SK-MEL-5 (cell line): Measurements from ENCODE around the gene C2CD2L. TPM values are rescaled to one million over a fixed set of nuclear protein-coding genes. Genes with fewer than 3 reads are reported as not detected.
"Not testable (repeated sequence)": the region's sequence is repeated elsewhere in the genome, so short reads cannot be mapped to it uniquely, and the experiment has no call there.

ENCODE experiments used
- DNase-seq: peaks from one replicate; pipeline ENCODE4 v3.0.0-alpha.2; 2016; ENCODE audit warnings: low read depth, low spot score
- in situ Hi-C: cut with HindIII; loops from 2 replicates; pipeline ENCODE4 v1.10.0; 2016; ENCODE audit warnings: low sequenced_read_pairs, high pct_unique_total_duplicates, low pct_unique_long_range_greater_than_20kb
- total RNA-seq: library from RNA; depleted of rRNA; stranded (reverse); fragments of >200 nt; shearing (Covaris generic); gene quantifications from 2 replicates; pipeline ENCODE4 v1.2.3, GENCODE V29; 2014; rRNA removed

The C2CD2L gene
- total RNA-seq, 1 experiment from 2014 or later = 5.6 TPM

DNA sequence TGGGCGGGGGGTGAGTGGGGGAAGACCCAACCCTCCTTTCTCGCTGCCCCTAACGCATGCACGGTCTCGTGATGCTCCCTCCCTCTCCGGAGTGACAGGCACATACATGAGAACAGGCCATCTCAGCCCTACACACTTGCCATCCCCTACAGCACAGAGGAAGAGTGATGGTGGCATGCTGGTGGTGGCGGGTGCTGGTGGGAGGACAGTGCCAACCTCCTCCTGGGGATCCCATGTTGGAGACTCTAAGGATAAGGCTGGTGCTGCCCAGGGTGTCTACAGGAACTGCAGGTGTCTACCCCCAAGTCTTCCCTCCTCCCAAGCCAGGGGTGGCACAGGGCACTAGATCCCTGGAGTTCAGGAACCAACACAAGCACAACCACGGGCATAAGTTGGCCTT is 54.7 kb downstream of the C2CD2L start:
- no peak for DNase-seq
- in situ Hi-C loops = no loop called here

DNA sequence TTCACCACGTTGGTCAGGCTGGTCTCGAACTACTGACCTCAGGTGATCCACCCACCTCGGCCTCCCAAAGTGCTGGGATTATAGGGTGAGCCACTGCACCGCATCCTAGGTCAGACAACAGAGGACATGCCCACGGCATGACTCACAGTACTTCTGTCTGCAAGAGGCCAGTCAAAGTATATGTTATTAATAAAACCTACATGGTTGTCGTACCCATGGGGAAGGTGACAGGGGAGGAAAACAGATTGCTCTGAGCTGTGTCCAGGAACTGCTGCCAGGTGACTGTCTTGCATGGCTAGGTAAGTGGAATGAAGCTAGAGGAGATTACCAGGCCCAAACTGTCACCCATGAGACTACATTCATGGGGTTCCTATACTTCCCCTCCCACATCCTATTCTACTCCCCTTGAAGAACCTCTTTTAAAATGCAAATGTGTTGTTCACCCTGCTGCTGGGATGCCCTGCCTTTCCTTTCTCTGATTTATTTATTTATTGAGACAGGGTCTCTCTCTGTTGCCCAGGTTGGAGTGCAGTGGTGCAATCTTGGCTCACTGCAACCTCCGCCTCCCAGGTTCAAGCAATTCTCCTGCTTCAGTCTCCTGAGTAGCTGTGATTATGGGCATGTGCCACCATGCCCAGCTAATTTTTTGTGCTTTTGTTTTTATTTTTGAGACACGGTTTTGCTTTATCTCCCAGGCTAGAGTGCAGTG is 59.4 kb downstream of the C2CD2L start:
- no peak for DNase-seq
- in situ Hi-C loops = no loop called here

DNA sequence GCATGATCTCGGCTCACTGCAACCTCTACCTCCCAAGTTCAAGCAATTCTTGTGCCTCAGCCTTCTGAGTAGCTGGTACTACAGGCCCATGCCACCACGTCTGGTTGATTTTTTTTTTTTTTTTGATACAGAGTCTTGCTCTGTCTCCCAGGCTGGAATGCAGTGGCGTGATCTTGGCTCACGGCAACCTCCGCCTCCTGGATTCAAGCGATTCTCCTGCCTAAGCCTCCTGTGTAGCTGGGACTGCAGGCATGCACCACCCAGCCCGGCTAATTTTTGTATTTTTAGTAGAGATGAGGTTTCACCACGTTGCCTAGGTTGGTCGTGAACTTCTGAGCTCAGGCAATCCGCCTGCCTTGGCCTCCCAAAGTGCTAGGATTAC is 59.9 kb downstream of the C2CD2L start:
- in situ Hi-C loops, DNase-seq: not testable (repeated sequence)

DNA sequence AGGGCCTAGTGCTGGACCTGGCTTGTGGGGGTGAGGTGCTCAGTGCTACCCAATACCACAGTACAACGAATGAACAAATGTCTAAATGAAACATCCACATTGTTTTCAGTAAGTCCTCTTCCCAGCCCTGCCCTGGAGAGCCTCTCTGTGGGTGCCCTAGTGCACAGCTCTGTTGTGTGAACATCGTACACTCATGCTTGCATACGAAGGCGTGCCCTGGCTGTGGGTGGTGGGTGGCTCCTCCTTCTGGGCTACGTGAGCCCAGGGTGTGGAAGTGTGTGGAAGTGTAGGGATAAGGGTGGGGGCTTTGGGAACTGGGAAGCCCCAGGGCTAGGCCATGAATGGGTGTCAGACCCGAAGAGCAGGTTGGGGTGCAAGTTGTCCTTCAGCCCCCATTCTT is 60.8 kb downstream of the C2CD2L start:
- in situ Hi-C loops = no loop called here
- no peak for DNase-seq

Other genes with a start within 250 kb of the C2CD2L start
- gene CXCR5, start 223.5 kb upstream of the C2CD2L start, total RNA-seq = not detected in 2 replicates
- gene BCL9L, start 181.4 kb upstream of the C2CD2L start, total RNA-seq = 2.9 and 6.0 TPM in 2 replicates
- not detected in 2 replicates for gene UPK2, start 151.0 kb upstream of the C2CD2L start, total RNA-seq
- gene FOXR1, start 135.6 kb upstream of the C2CD2L start, total RNA-seq = not detected in 2 replicates
- 8.2 and 9.1 TPM in 2 replicates for gene CENATAC, start 109.2 kb upstream of the C2CD2L start, total RNA-seq
- 914 and 964 TPM in 2 replicates for gene RPS25, start 89.0 kb upstream of the C2CD2L start, total RNA-seq
- 65.5 and 83.5 TPM in 2 replicates for gene TRAPPC4, start 88.6 kb upstream of the C2CD2L start, total RNA-seq
- gene SLC37A4, start 76.5 kb upstream of the C2CD2L start, total RNA-seq = 14.2 and 19.1 TPM in 2 replicates
- 189 and 191 TPM in 2 replicates for gene HYOU1, start 50.1 kb upstream of the C2CD2L start, total RNA-seq
- gene VPS11, start 39.5 kb upstream of the C2CD2L start, total RNA-seq = 43.7 and 49.9 TPM in 2 replicates
- gene HMBS, start 22.5 kb upstream of the C2CD2L start, total RNA-seq = 4.5 and 6.7 TPM in 2 replicates
- 22.3 and 26.1 TPM in 2 replicates for gene DPAGT1, start 5.5 kb upstream of the C2CD2L start, total RNA-seq
- 8.8 and 9.4 TPM in 2 replicates for gene HINFP, start 14.2 kb downstream of the C2CD2L start, total RNA-seq
- gene ABCG4, start 41.7 kb downstream of the C2CD2L start, total RNA-seq = 0.05 TPM in 1 of 2 replicates, not detected in the other
- 8.7 and 11.5 TPM in 2 replicates for gene NLRX1, start 61.4 kb downstream of the C2CD2L start, total RNA-seq
- not detected in 2 replicates for gene NHERF4, start 78.1 kb downstream of the C2CD2L start, total RNA-seq
- 5.8 and 7.6 TPM in 2 replicates for gene CBL, start 99.0 kb downstream of the C2CD2L start, total RNA-seq
- gene MCAM, start 209.8 kb downstream of the C2CD2L start, total RNA-seq = 335 and 356 TPM in 2 replicates
- 3.2 and 3.5 TPM in 2 replicates for gene RNF26, start 227.2 kb downstream of the C2CD2L start, total RNA-seq
- not detected in 2 replicates for gene C1QTNF5, start 233.5 kb downstream of the C2CD2L start, total RNA-seq
- not detected in 2 replicates for gene MFRP, start 239.4 kb downstream of the C2CD2L start, total RNA-seq